PFSK-1 (cell line): ENCODE measurements around the gene CAPN10.

ENCODE experiments used
- FOXP2 ChIP-seq: optimal IDR thresholded peaks from 2 replicates; pipeline ENCODE3; 2011; ENCODE audit warnings: borderline replicate concordance, control low read depth, inconsistent platforms; ENCODE audit not compliant: insufficient read depth; ENCODE audit errors: extremely low read length, extremely low read depth
- POLR2AphosphoS5 ChIP-seq: IDR thresholded peaks from 2 replicates; pipeline ENCODE4 v1.6.1; 2012; ENCODE audit warnings: low read depth, mild to moderate bottlenecking, control low read depth, low read length, moderate library complexity
- SIN3A ChIP-seq: IDR thresholded peaks from 2 replicates; pipeline ENCODE4 v1.6.1; 2012; ENCODE audit warnings: mild to moderate bottlenecking, low read length, moderate library complexity, borderline replicate concordance; ENCODE audit not compliant: insufficient read depth
- TAF1 ChIP-seq: IDR thresholded peaks from 2 replicates; pipeline ENCODE4 v1.6.1; 2012; ENCODE audit warnings: low read length, control low read depth, borderline replicate concordance; ENCODE audit not compliant: insufficient read depth
- TF ChIP-seq, protein P1 (sequence below), 2 experiments: IDR thresholded peaks; 2 replicates each; pipeline versions ENCODE4 v1.6.1 to v1.8.0; 2011 to 2012; ENCODE audit warnings: low read depth in 2 of 2, low read length in 2 of 2, control low read depth in 1 of 2, inconsistent platforms in 1 of 2, mild to moderate bottlenecking in 1 of 2, moderate library complexity in 1 of 2; ENCODE audit not compliant: insufficient read depth in 1 of 2

The CAPN10 gene

DNA sequence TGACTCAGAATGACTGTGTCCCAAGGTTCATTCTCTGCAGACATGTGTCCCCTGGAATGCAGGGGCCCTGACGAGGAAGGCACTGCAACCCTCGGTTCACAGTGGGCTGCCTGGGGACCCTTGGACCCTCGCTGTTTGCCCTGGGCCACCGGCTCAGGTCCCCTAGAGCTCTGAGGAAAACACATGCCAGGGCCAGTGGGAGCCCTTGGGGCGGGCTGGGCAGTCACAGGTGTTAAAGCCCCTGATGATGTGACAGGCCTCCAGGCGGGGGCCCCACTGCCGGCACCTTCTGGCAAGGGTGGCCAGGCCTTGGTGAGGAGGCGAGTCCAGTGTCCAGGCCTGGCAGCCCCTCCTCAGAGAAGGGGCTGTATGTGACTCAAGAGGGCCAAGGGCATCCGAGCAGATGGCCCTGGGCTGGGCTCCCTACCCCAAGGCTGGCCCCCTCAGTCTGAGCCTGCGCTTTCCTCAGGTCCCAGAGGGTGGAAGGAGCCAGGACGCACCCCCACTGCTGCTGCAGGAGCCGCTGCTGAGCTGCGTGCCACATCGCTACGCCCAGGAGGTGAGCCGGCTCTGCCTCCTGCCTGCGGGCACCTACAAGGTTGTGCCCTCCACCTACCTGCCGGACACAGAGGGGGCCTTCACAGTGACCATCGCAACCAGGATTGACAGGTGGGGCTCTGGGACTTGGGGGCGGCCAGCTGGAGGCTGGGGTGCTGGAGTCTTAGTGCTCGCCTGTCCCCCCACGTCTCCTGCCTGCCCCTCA, 11.1 kb downstream of the CAPN10 start:
- TF ChIP-seq TAF1 (no peak), POLR2AphosphoS5 (no peak), SIN3A (no peak)

DNA sequence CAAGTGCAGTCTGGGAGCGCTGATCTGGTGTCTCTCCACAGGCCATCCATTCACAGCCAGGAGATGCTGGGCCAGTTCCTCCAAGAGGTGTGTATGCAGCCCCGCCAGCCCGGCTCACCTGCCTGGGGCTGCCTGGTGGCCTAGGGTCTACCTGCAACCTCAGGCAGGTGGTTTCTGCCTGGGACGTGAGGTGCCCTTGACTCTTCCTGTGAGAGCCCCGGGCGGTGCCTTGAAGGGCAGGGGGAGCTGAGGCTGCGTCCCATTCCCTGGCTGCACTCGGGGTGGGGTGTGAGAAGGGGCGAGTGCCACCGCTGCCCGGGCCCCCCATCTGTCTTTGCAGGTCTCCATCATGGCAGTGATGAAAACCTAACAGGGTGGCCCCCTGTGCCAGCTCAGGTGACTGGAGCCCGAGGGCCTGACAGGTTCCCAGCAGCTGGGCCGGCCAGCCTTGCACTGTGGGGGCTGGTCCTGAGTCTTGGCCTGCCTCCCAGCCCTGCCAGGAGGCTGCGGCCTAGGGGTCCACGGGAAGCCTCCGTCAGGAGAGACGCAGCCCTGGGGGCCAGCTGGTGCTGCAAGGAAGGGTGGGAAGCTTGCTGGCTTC, 11.9 kb downstream of the CAPN10 start:
- no peak for TF ChIP-seq TAF1
- TF ChIP-seq, protein P1, sequence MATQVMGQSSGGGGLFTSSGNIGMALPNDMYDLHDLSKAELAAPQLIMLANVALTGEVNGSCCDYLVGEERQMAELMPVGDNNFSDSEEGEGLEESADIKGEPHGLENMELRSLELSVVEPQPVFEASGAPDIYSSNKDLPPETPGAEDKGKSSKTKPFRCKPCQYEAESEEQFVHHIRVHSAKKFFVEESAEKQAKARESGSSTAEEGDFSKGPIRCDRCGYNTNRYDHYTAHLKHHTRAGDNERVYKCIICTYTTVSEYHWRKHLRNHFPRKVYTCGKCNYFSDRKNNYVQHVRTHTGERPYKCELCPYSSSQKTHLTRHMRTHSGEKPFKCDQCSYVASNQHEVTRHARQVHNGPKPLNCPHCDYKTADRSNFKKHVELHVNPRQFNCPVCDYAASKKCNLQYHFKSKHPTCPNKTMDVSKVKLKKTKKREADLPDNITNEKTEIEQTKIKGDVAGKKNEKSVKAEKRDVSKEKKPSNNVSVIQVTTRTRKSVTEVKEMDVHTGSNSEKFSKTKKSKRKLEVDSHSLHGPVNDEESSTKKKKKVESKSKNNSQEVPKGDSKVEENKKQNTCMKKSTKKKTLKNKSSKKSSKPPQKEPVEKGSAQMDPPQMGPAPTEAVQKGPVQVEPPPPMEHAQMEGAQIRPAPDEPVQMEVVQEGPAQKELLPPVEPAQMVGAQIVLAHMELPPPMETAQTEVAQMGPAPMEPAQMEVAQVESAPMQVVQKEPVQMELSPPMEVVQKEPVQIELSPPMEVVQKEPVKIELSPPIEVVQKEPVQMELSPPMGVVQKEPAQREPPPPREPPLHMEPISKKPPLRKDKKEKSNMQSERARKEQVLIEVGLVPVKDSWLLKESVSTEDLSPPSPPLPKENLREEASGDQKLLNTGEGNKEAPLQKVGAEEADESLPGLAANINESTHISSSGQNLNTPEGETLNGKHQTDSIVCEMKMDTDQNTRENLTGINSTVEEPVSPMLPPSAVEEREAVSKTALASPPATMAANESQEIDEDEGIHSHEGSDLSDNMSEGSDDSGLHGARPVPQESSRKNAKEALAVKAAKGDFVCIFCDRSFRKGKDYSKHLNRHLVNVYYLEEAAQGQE (IDR thresholded peaks at IDR 0.05; ENCODE audit: insufficient read depth in 1 of 2, low read depth in 2 of 2, low read length in 2 of 2): no peak
- TF ChIP-seq POLR2AphosphoS5: no peak
- no peak for TF ChIP-seq SIN3A
- TF ChIP-seq FOXP2: no peak

DNA sequence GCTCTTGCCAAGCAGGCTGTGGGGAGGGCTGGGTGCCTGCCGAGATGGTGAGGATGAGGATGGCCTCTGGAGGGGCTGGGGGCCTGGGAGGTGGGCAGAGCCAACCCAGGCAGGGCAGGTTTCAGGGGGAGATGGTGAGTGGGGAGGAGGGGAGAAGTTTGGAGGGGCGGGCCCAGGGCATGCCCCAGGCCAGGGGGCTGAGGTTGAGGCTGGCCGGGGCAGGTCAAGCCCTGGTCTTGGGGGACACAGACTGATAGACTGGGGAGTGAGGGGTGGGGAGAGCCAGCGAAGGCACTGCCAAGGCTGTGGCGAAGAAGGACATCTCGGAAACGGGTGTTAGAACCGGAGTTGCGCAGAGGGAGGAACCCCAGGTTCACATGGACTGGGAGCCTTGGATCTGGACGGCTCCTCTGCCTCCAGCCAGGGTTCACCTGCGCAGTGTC, 12.6 kb downstream of the CAPN10 start:
- TF ChIP-seq TAF1: no peak
- TF ChIP-seq POLR2AphosphoS5: no peak
- TF ChIP-seq, protein P1 (IDR thresholded peaks at IDR 0.05; ENCODE audit: insufficient read depth in 1 of 2, low read depth in 2 of 2, low read length in 2 of 2): no peak
- TF ChIP-seq FOXP2: no peak
- no peak for TF ChIP-seq SIN3A

DNA sequence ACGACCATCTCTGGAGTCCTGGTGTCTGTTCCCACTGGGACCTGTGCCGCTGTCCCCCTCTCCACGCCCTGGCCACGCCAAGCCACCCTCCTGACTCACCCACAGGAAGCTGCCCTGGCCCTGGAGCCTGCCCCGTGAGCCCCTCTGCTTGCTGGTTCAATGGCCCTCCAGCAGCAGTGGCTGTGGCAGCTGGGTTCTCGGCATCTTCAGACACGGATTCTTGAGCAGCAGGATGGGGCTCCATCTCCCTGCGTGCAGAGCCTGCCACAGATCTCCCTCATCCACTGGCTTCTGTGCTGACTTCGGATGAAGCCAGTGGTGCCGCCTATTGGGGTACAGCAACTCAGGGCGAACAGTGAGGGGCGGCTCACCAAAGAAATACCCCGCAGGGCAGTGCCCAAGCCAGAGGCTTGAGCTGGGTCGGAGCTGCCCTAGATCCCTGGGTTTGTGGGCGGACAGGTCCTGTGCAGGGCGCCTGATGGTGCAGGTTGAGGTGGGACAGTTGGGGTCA, 14.0 kb downstream of the CAPN10 start:
- TF ChIP-seq FOXP2 (no peak), SIN3A (no peak), TAF1 (no peak), POLR2AphosphoS5 (no peak)
- TF ChIP-seq, protein P1 (IDR thresholded peaks at IDR 0.05; ENCODE audit: insufficient read depth in 1 of 2, low read depth in 2 of 2, low read length in 2 of 2): no peak

DNA sequence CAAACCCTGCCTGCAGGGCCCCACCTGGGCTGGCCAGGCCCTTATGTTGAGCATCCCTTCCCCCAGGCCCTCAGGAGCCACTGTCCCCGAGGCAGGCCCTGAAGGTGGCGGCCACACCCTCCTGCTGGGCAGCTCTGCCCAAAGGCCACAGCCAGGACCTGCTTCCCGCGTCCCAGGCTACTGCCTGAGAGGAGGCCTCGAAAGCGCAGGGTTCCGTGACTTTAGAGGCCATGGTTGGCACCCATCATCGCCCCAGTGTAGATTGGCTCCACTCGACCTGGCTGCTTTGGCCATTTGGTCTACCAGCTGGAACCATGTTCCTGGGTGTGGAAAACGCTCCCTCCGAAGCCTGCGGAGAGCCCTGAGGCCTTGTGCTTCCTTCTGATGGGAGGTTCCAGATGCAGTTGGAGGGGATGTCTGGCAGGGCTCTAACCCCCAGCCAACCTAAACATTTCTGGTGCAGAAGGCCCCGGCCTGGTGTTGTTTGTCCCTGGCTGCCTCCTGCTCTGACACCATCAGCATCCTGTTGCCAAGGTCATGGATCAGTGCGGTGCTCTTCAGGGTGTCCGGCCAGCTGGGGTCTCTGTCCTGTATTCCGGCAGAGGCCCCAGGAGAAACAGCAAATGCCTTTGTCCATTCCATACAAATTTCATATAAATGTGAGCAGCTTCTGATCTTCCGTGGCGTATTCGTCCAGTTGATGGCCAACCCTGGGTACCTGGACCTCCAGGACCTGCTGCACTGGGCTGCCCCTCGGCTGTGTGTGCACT, 14.7 kb downstream of the CAPN10 start:
- TF ChIP-seq, protein P1 (IDR thresholded peaks at IDR 0.05; ENCODE audit: insufficient read depth in 1 of 2, low read depth in 2 of 2, low read length in 2 of 2): no peak
- TF ChIP-seq FOXP2: no peak
- TF ChIP-seq TAF1: no peak
- no peak for TF ChIP-seq SIN3A
- no peak for TF ChIP-seq POLR2AphosphoS5
